ENCODE measurements around the gene GARS1.
"Not testable (repeated sequence)": the region's sequence is repeated elsewhere in the genome, so short reads cannot be mapped to it uniquely, and the experiment has no call there.

Gene GARS1

GRCh38 chr7:30583181-30583580 is 11.5 kb upstream of the GARS1 start:
- DNase-seq = no peak

- no peak for DNase-seq
Observed at GRCh38 chr7:30584415-30584814, 10.3 kb upstream of the GARS1 start.

- DNase-seq = no peak
Observed at GRCh38 chr7:30584965-30585364, 9.7 kb upstream of the GARS1 start.

- DNase-seq = no peak
Observed at GRCh38 chr7:30585675-30586074, 9.0 kb upstream of the GARS1 start.

- not testable (repeated sequence) for DNase-seq
Observed at GRCh38 chr7:30587547-30587946, 7.1 kb upstream of the GARS1 start.

GRCh38 chr7:30589111-30589510 is 5.6 kb upstream of the GARS1 start:
- DNase-seq = no peak

- no peak for DNase-seq
Observed at GRCh38 chr7:30594048-30594539, 584 bp upstream of the GARS1 start.

GRCh38 chr7:30595436-30596013 is 847 bp downstream of the GARS1 start:
- DNase-seq = peak; percentile 5

- DNase-seq = no peak
Observed at GRCh38 chr7:30596014-30596641, 1.4 kb downstream of the GARS1 start.

GRCh38 chr7:30596721-30597120 is 2.0 kb downstream of the GARS1 start:
- DNase-seq = no peak

GRCh38 chr7:30598121-30598876 is 3.6 kb downstream of the GARS1 start:
- no peak for DNase-seq

GRCh38 chr7:30604901-30605300 is 10.2 kb downstream of the GARS1 start:
- DNase-seq = no peak

GRCh38 chr7:30605832-30606231 is 11.2 kb downstream of the GARS1 start:
- DNase-seq = no peak

- DNase-seq = no peak
Observed at GRCh38 chr7:30612658-30613265, 18.1 kb downstream of the GARS1 start.

GRCh38 chr7:30613366-30614325 is 19.0 kb downstream of the GARS1 start:
- DNase-seq = no peak

GRCh38 chr7:30616318-30616717 is 21.6 kb downstream of the GARS1 start:
- DNase-seq = no peak

GRCh38 chr7:30617359-30617758 is 22.7 kb downstream of the GARS1 start:
- no peak for DNase-seq

GRCh38 chr7:30618080-30618676 is 23.5 kb downstream of the GARS1 start:
- DNase-seq = no peak

- DNase-seq = no peak
Observed at GRCh38 chr7:30618961-30619360, 24.3 kb downstream of the GARS1 start.

GRCh38 chr7:30625283-30625682 is 30.6 kb downstream of the GARS1 start:
- DNase-seq = no peak

GRCh38 chr7:30627026-30627425 is 32.3 kb downstream of the GARS1 start:
- no peak for DNase-seq

GRCh38 chr7:30630986-30631385 is 36.3 kb downstream of the GARS1 start:
- DNase-seq = no peak
